CD14-positive monocyte (primary cell): ENCODE measurements around the gene DTYMK. TPM values are rescaled to one million over a fixed set of nuclear protein-coding genes. Genes with fewer than 3 reads are reported as not detected.

ENCODE experiments used
- DNase-seq, 3 donors: peaks; one replicate each; pipeline ENCODE4 v3.0.0-alpha.2; 2011 to 2022
- H2AFZ ChIP-seq: 2 replicates; pipeline ENCODE4 v1.6.0; 2012; ENCODE audit warnings: mild to moderate bottlenecking, low read depth, low read length, inconsistent platforms; ENCODE audit not compliant: insufficient read depth, poor library complexity, severe bottlenecking
- H3K27ac ChIP-seq, 2 donors: 1 replicate in 1 of 2; 2 replicates in 1 of 2; pipeline ENCODE4 v1.5.1; 2012 to 2013; ENCODE audit warnings: low read length in 2 of 2, control low read depth in 1 of 2, inconsistent platforms in 1 of 2, low read depth in 1 of 2, mild to moderate bottlenecking in 1 of 2
- H3K27me3 ChIP-seq, 2 donors: one replicate each; pipeline versions ENCODE4 v1.6.0 to v1.6.1; 2011 to 2013; ENCODE audit warnings: low read length in 2 of 2; ENCODE audit not compliant: control insufficient read depth in 2 of 2, insufficient read depth in 2 of 2
- H3K36me3 ChIP-seq, 2 donors: replicated peaks in 1 of 2; 1 replicate in 1 of 2; 2 replicates in 1 of 2; pipeline versions ENCODE4 v1.5.1 to v1.6.1; 2012 to 2013; ENCODE audit warnings: low read length in 2 of 2, control low read depth in 1 of 2, inconsistent platforms in 1 of 2, mild to moderate bottlenecking in 1 of 2; ENCODE audit not compliant: insufficient read depth in 2 of 2, control insufficient read depth in 1 of 2
- H3K4me1 ChIP-seq, 2 donors: 1 replicate in 1 of 2; 2 replicates in 1 of 2; pipeline versions ENCODE4 v1.5.1 to v1.6.1; 2012 to 2013; ENCODE audit warnings: low read length in 2 of 2, control low read depth in 1 of 2, inconsistent platforms in 1 of 2, mild to moderate bottlenecking in 1 of 2, moderate library complexity in 1 of 2; ENCODE audit not compliant: insufficient read depth in 2 of 2, control insufficient read depth in 1 of 2
- H3K4me2 ChIP-seq: replicated peaks from 2 replicates; pipeline ENCODE3; 2012; ENCODE audit warnings: low read length, moderate library complexity, mild to moderate bottlenecking; ENCODE audit not compliant: poor library complexity, severe bottlenecking; ENCODE audit errors: extremely low read depth
- H3K4me3 ChIP-seq, 3 experiments: fragments of 200-600 bp in 1 of 3; sonication (generic) in 1 of 3; replicated peaks in 1 of 3; 1 replicate in 2 of 3; 2 replicates in 1 of 3; pipeline ENCODE4 v1.5.1; 2011 to 2013; ENCODE audit warnings: low read length in 3 of 3, mild to moderate bottlenecking in 3 of 3, control low read depth in 2 of 3, low read depth in 2 of 3, inconsistent platforms in 1 of 3, moderate library complexity in 1 of 3
- H3K79me2 ChIP-seq: 2 replicates; pipeline ENCODE4 v1.6.0; 2012; ENCODE audit warnings: mild to moderate bottlenecking, control low read depth, inconsistent platforms, low read length, moderate library complexity; ENCODE audit not compliant: insufficient read depth
- H3K9ac ChIP-seq: 2 replicates; pipeline ENCODE4 v1.6.0; 2017; ENCODE audit warnings: low read length, mild to moderate bottlenecking; ENCODE audit not compliant: insufficient read depth, poor library complexity, severe bottlenecking
- H3K9me3 ChIP-seq, 2 donors: replicated peaks in 1 of 2; 1 replicate in 1 of 2; 2 replicates in 1 of 2; pipeline versions ENCODE4 v1.5.1 to v1.6.1; 2012 to 2013; ENCODE audit warnings: low read length in 2 of 2, control low read depth in 1 of 2; ENCODE audit not compliant: control insufficient read depth in 1 of 2, insufficient read depth in 1 of 2
- H4K20me1 ChIP-seq: 2 replicates; pipeline ENCODE4 v1.6.0; 2012; ENCODE audit warnings: mild to moderate bottlenecking, low read length, control low read depth, moderate library complexity; ENCODE audit not compliant: insufficient read depth
- H3K27ac Mint-ChIP-seq, 7 donors: one replicate each; pipeline ENCODE4 v1.8.0; 2020; ENCODE audit warnings: mild to moderate bottlenecking in 7 of 7, mixed read lengths in 7 of 7, moderate library complexity in 6 of 7, inconsistent platforms in 2 of 7
- H3K27me3 Mint-ChIP-seq, 3 donors: one replicate each; pipeline ENCODE4 v1.8.0; 2021 to 2022; ENCODE audit warnings: low read depth in 3 of 3, mild to moderate bottlenecking in 3 of 3, mixed read lengths in 3 of 3, moderate library complexity in 3 of 3, inconsistent platforms in 1 of 3
- H3K36me3 Mint-ChIP-seq, 2 donors: one replicate each; pipeline ENCODE4 v1.8.0; 2020; ENCODE audit warnings: mixed read lengths in 2 of 2, inconsistent platforms in 1 of 2, mild to moderate bottlenecking in 1 of 2
- H3K4me1 Mint-ChIP-seq: one replicate; pipeline ENCODE4 v1.8.0; 2020; ENCODE audit warnings: mild to moderate bottlenecking, mixed read lengths
- H3K4me3 Mint-ChIP-seq, 2 donors: one replicate each; pipeline ENCODE4 v1.8.0; 2020; ENCODE audit warnings: mild to moderate bottlenecking in 2 of 2, mixed read lengths in 2 of 2, moderate library complexity in 1 of 2
- H3K9me3 Mint-ChIP-seq, 7 donors: one replicate each; pipeline ENCODE4 v1.8.0; 2020 to 2022; ENCODE audit warnings: mixed read lengths in 7 of 7, mild to moderate bottlenecking in 6 of 7, moderate library complexity in 6 of 7, inconsistent platforms in 2 of 7
- CTCF ChIP-seq: fragments of 200-600 bp; IDR thresholded peaks from one replicate; pipeline ENCODE4 v1.8.0; 2022; ENCODE audit warnings: antibody characterized with exemption, mild to moderate bottlenecking
- WGBS: methylation state at CpG from one replicate; pipeline ENCODE4 v1.1.5; 2013; ENCODE audit warnings: missing lambda C conversion rate; ENCODE audit not compliant: insufficient coverage; 5-methylcytosine and 5-hydroxymethylcytosine counted together
- intact Hi-C, 2 donors: fragments of 100-400 bp; cut with micrococcal nuclease; formaldehyde crosslinking; loops; one replicate each; pipeline versions ENCODE4 v1.15.0 to v1.15.1; 2023
- polyA plus RNA-seq, 3 donors: library from polyadenylated mRNA; depleted of rRNA in 1 of 3; unstranded in 2 of 3; stranded (reverse) in 1 of 3; fragments of 300-500 nt in 2 of 3; fragments of >200 nt in 1 of 3; fragmentation: Illumina TruSeq in 2 of 3; gene quantifications; 1 replicate in 2 of 3; 2 replicates in 1 of 3; pipeline ENCODE4 v1.2.3, GENCODE V29; 2012 to 2021

The DTYMK gene
- polyA plus RNA-seq, 3 donors, result 13.0 to 23.5 (median 18.7) TPM

GRCh38 chr2:241672243-241673188 is 14.1 kb downstream of the DTYMK start:
- Histone ChIP-seq H3K4me3 (no peak overlapping the region), H3K79me2 (no peaks in the 10 kb centered on the region), H3K27me3 (no peaks in the 10 kb centered on the region), H2AFZ (no peak overlapping the region), H3K36me3 (peaks cover 68 to 91% of the 10 kb centered on the region in 2 donors), H3K4me1 (no peaks in the 10 kb centered on the region), H3K9me3 (no peaks in the 10 kb centered on the region), H3K27ac (no peak overlapping the region), H4K20me1 (no peaks in the 10 kb centered on the region), H3K4me2 (no peak overlapping the region), H3K9ac (no peak overlapping the region)
- Mint-ChIP-seq H3K4me3 (no peak overlapping the region), H3K9me3 (no peaks in the 10 kb centered on the region), H3K27ac (peak overlapping the region in 2 of 7 donors; percentile 24 to 84), H3K27me3 (no peaks in the 10 kb centered on the region), H3K36me3 (peaks cover 64 to 86% of the 10 kb centered on the region in 2 donors), H3K4me1 (no peaks in the 10 kb centered on the region)
- no peak for TF ChIP-seq CTCF
- no peak for DNase-seq
- 90% methylated on average over 40 of the region's 42 CpGs for WGBS
- intact Hi-C loops, result no loop called here

- H3K4me1 ChIP-seq, result no peaks in the 10 kb centered on the region
- no peak overlapping the region for H2AFZ ChIP-seq
- H3K4me3 ChIP-seq, result no peak overlapping the region
- peaks cover 61 to 86% of the 10 kb centered on the region in 2 donors for H3K36me3 Mint-ChIP-seq
- H3K9ac ChIP-seq, result no peak overlapping the region
- WGBS, result 99% methylated on average over 25 of the region's 31 CpGs
- DNase-seq, result no peak
- H3K9me3 Mint-ChIP-seq, result no peaks in the 10 kb centered on the region
- H3K27ac Mint-ChIP-seq, result no peak overlapping the region
- peaks cover 66 to 91% of the 10 kb centered on the region in 2 donors for H3K36me3 ChIP-seq
- intact Hi-C loops, result no loop called here
- no peak for TF ChIP-seq CTCF
- H3K27me3 ChIP-seq, result no peaks in the 10 kb centered on the region
- H3K4me1 Mint-ChIP-seq, result no peaks in the 10 kb centered on the region
- H4K20me1 ChIP-seq, result no peaks in the 10 kb centered on the region
- no peaks in the 10 kb centered on the region for H3K27me3 Mint-ChIP-seq
- H3K4me3 Mint-ChIP-seq, result no peak overlapping the region
- H3K4me2 ChIP-seq, result no peak overlapping the region
- H3K9me3 ChIP-seq, result no peaks in the 10 kb centered on the region
- no peaks in the 10 kb centered on the region for H3K79me2 ChIP-seq
- H3K27ac ChIP-seq, result no peak overlapping the region
Observed at GRCh38 chr2:241671457-241672240, 15.0 kb downstream of the DTYMK start.
